ENCODE data around the gene CDX2. TPM values are rescaled to one million over a fixed set of nuclear protein-coding genes. Genes with fewer than 3 reads are reported as not detected.

The CDX2 gene
- polyA plus RNA-seq, 1 experiment, result not detected

DNA sequence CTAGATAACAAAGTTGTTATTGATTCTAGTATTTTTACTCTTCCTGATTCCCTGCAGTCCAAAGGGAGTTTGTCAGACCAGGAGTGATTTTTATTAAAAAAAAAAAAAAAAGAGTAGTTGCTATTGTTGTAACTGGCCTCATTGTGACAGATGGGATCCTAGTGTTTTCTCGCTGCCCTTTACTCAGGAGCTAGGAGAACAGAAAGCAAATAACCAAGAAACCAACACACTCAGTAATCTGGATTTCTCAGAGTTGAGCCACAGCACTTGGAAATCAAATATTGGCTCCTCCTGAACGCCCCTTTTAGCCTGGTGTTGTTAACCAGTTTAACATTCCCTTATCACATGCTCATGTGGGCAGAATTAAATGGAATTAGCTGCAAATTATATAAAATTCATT, 57.6 kb downstream of the CDX2 start:
- POLR2A ChIA-PET, result interaction anchor here (0.7 kb wide), 1 partner anchor 73 kb away, joined by 8 read pairs; no protein-coding TSS in a partner anchor
- TF ChIP-seq, protein P1, sequence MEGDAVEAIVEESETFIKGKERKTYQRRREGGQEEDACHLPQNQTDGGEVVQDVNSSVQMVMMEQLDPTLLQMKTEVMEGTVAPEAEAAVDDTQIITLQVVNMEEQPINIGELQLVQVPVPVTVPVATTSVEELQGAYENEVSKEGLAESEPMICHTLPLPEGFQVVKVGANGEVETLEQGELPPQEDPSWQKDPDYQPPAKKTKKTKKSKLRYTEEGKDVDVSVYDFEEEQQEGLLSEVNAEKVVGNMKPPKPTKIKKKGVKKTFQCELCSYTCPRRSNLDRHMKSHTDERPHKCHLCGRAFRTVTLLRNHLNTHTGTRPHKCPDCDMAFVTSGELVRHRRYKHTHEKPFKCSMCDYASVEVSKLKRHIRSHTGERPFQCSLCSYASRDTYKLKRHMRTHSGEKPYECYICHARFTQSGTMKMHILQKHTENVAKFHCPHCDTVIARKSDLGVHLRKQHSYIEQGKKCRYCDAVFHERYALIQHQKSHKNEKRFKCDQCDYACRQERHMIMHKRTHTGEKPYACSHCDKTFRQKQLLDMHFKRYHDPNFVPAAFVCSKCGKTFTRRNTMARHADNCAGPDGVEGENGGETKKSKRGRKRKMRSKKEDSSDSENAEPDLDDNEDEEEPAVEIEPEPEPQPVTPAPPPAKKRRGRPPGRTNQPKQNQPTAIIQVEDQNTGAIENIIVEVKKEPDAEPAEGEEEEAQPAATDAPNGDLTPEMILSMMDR (IDR thresholded peaks at IDR 0.05; ENCODE audit: low read depth, low read length), result no peak

More for the DNA sequence above, 57.6 kb downstream of the CDX2 start:
- Histone ChIP-seq H3K4me3 (ENCODE audit: low read depth, low read length) (no peak overlapping the region), H3K27ac (ENCODE audit: low read depth, low read length) (no peak overlapping the region), H3K27me3 (ENCODE audit: control insufficient read depth, insufficient read depth, low read length) (peaks cover 16% of the 10 kb centered on the region), H3K9me3 (ENCODE audit: control insufficient read depth, insufficient read depth, low read length) (no peaks in the 10 kb centered on the region)
- no peak for DNase-seq (ENCODE audit: low read depth, low spot score)
- CTCF ChIA-PET, result interaction anchor here (0.7 kb wide), 1 partner anchor 25 kb away, joined by 5 read pairs; no protein-coding TSS in a partner anchor

Small RNA genes within 50 kb of the gene (small RNA-seq; reads per million reads assigned to genes)
- gene ATP5F1EP2 (ENCODE audit: insufficient read length, low read depth) (not detected), gene RN7SL272P (ENCODE audit: insufficient read length, low read depth) (not detected)

Other genes starting within 250 kb of the CDX2 start
- not detected in 2 replicates for gene GSX1, start 176.8 kb downstream of the CDX2 start, polyA plus RNA-seq (2011; rRNA removed)
- gene PDX1, start 49.3 kb downstream of the CDX2 start, polyA plus RNA-seq (2011; rRNA removed), result not detected in 2 replicates
- not detected in 2 replicates for gene URAD, start 19.4 kb upstream of the CDX2 start, polyA plus RNA-seq (2011; rRNA removed)
- 0.01 TPM in 1 of 2 replicates, not detected in the other for gene FLT3, start 131.3 kb upstream of the CDX2 start, polyA plus RNA-seq (2011; rRNA removed)
- gene PAN3, start 169.2 kb upstream of the CDX2 start, polyA plus RNA-seq (2011; rRNA removed), result 15.3 and 17.8 TPM in 2 replicates

Measured in AG04450 (cell line).